ENCODE measurements around the gene LAMP2. TPM values are rescaled to one million over a fixed set of nuclear protein-coding genes. Genes with fewer than 3 reads are reported as not detected.

The LAMP2 gene
- 135 and 151 TPM in 2 replicates for total RNA-seq

GRCh38 chrX:120468825-120469525 lies at the start of gene LAMP2:
Gene LAMP2 (minus strand): TSS chrX:120469296. CDS start chrX:120469169, 127 bp downstream.

Other genes starting within 250 kb of the LAMP2 start
- 6.8 and 11.2 TPM in 2 replicates for gene ZBTB33, start 218.5 kb downstream of the LAMP2 start, total RNA-seq
- 0.26 TPM in 1 of 2 replicates, not detected in the other for gene TMEM255A, start 157.8 kb downstream of the LAMP2 start, total RNA-seq
- gene ATP1B4, start 107.2 kb downstream of the LAMP2 start, total RNA-seq, result 0.60 TPM in 1 of 2 replicates, not detected in the other
- 32.2 and 35.5 TPM in 2 replicates for gene CUL4B, start 91.7 kb upstream of the LAMP2 start, total RNA-seq
- 37.0 and 39.7 TPM in 2 replicates for gene MCTS1, start 134.8 kb upstream of the LAMP2 start, total RNA-seq
- 16.3 and 18.2 TPM in 2 replicates for gene C1GALT1C1, start 160.8 kb upstream of the LAMP2 start, total RNA-seq

Measured in pericardium fibroblast (primary cell).